Hepatocyte (in vitro differentiated cells): Measurements from ENCODE around the gene GRAP2. TPM values are rescaled to one million over a fixed set of nuclear protein-coding genes. Genes with fewer than 3 reads are reported as not detected.

ENCODE experiments used
- DNase-seq: peaks from one replicate; pipeline ENCODE4 v3.0.0-alpha.2; 2016; ENCODE audit warnings: low spot score
- H2AFZ ChIP-seq: fragments of 200-600 bp; sonication (generic); 2 replicates; pipeline ENCODE4 v1.6.0; 2016; ENCODE audit warnings: antibody characterized with exemption, mild to moderate bottlenecking
- H3K27ac ChIP-seq: fragments of 200-600 bp; sonication (generic); 2 replicates; pipeline ENCODE4 v1.5.1; 2016; ENCODE audit warnings: mild to moderate bottlenecking
- H3K27me3 ChIP-seq: fragments of 200-600 bp; sonication (generic); 2 replicates; pipeline ENCODE4 v1.6.1; 2016
- H3K36me3 ChIP-seq: fragments of 200-600 bp; sonication (generic); replicated peaks from 2 replicates; pipeline ENCODE4 v1.5.1; 2016; ENCODE audit warnings: low read depth; ENCODE audit not compliant: insufficient read depth
- H3K4me1 ChIP-seq: fragments of 200-600 bp; sonication (generic); 2 replicates; pipeline ENCODE4 v1.5.1; 2016; ENCODE audit warnings: mild to moderate bottlenecking, moderate library complexity; ENCODE audit not compliant: insufficient read depth
- H3K4me2 ChIP-seq: fragments of 200-600 bp; sonication (generic); 2 replicates; pipeline ENCODE4 v1.6.0; 2016
- H3K4me3 ChIP-seq: fragments of 200-600 bp; sonication (generic); 2 replicates; pipeline ENCODE4 v1.5.1; 2016; ENCODE audit warnings: mild to moderate bottlenecking
- H3K79me2 ChIP-seq: fragments of 200-600 bp; sonication (generic); 2 replicates; pipeline ENCODE4 v1.6.0; 2017; ENCODE audit warnings: mild to moderate bottlenecking
- H3K9me2 ChIP-seq: fragments of 200-600 bp; sonication (generic); replicated peaks from 2 replicates; pipeline ENCODE4 v1.6.0; 2017; ENCODE audit warnings: mild to moderate bottlenecking; ENCODE audit not compliant: insufficient read depth
- H3K9me3 ChIP-seq: fragments of 200-600 bp; sonication (generic); 2 replicates; pipeline ENCODE4 v1.5.1; 2016; ENCODE audit warnings: low read depth, mild to moderate bottlenecking
- H4K20me1 ChIP-seq: fragments of 200-600 bp; sonication (generic); 2 replicates; pipeline ENCODE4 v1.6.0; 2016; ENCODE audit warnings: mild to moderate bottlenecking; ENCODE audit not compliant: insufficient read depth, poor library complexity, severe bottlenecking
- EZH2 ChIP-seq: fragments of 200-600 bp; sonication (generic); IDR thresholded peaks from 2 replicates; pipeline ENCODE4 v1.6.1; 2016; ENCODE audit warnings: antibody characterized with exemption, mild to moderate bottlenecking, borderline replicate concordance
- EZH2phosphoT487 ChIP-seq: fragments of 200-600 bp; sonication (generic); IDR thresholded peaks from one replicate; pipeline ENCODE4 v1.6.1; 2018; ENCODE audit warnings: antibody characterized with exemption, mild to moderate bottlenecking, low read depth, moderate library complexity; ENCODE audit not compliant: unreplicated experiment, severe bottlenecking
- WGBS: methylation state at CpG from one replicate; pipeline ENCODE4 v1.1.6; 2016; ENCODE audit warnings: low lambda C conversion rate; ENCODE audit errors: missing lambda C conversion rate; 5-methylcytosine and 5-hydroxymethylcytosine counted together
- polyA plus RNA-seq: library from polyadenylated mRNA; unstranded; fragments of >200 nt; fragmentation: Nextera tagmentation; extraction: Ambion mirVana; gene quantifications from 2 replicates; pipeline ENCODE4 v1.2.1, GENCODE V29; 2016
- total RNA-seq: library from RNA; depleted of rRNA; stranded (reverse); fragments of >200 nt; gene quantifications from 2 replicates; pipeline ENCODE4 v1.2.3, GENCODE V29; 2014
- TF ChIP-seq, protein P1 (sequence below): fragments of 200-600 bp; sonication (generic); IDR thresholded peaks from 2 replicates; pipeline ENCODE4 v1.5.1; 2016; ENCODE audit warnings: antibody characterized with exemption, mild to moderate bottlenecking; ENCODE audit not compliant: poor library complexity

GRAP2 gene
- total and polyA plus RNA-seq, 2 experiments from 2014 or later = 0.51 TPM; not detected in 1

DNA sequence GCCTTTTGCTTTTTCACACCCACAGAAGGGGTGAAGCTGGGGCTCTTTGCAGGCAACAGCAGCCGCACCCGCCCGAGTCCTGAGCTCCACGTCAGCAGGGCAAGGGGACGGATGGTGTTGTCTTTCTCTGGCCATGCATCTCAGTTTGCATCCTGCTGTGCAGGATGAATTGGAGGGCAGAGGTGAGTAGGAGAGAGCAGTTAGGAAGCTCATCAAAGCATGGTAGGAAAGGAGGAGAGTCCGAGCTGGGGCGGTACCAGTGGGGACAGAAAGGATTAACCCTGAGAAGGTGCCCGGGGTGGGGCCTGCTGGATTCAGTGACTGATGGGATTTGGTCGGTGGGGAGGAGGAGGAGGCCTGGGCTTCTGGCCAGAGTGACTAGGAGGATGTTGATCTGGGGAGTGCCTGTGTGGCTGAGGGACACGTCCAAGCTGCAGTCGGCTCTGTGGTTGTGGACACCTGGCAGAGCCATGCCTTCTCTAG is 108.4 kb downstream of the GRAP2 start:
- WGBS = 55% methylated on average over 10 of the region's 11 CpGs
- TF ChIP-seq EZH2phosphoT487 = no peak
- no peak for TF ChIP-seq EZH2
- TF ChIP-seq, protein P1, sequence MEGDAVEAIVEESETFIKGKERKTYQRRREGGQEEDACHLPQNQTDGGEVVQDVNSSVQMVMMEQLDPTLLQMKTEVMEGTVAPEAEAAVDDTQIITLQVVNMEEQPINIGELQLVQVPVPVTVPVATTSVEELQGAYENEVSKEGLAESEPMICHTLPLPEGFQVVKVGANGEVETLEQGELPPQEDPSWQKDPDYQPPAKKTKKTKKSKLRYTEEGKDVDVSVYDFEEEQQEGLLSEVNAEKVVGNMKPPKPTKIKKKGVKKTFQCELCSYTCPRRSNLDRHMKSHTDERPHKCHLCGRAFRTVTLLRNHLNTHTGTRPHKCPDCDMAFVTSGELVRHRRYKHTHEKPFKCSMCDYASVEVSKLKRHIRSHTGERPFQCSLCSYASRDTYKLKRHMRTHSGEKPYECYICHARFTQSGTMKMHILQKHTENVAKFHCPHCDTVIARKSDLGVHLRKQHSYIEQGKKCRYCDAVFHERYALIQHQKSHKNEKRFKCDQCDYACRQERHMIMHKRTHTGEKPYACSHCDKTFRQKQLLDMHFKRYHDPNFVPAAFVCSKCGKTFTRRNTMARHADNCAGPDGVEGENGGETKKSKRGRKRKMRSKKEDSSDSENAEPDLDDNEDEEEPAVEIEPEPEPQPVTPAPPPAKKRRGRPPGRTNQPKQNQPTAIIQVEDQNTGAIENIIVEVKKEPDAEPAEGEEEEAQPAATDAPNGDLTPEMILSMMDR = no peak
- no peak for DNase-seq
- Histone ChIP-seq H3K27me3 (no peaks in the 10 kb centered on the region), H2AFZ (no peak overlapping the region), H4K20me1 (peaks cover 10% of the 10 kb centered on the region), H3K79me2 (peaks cover 47% of the 10 kb centered on the region), H3K4me2 (no peak overlapping the region), H3K36me3 (no peaks in the 10 kb centered on the region), H3K9me2 (no peaks in the 10 kb centered on the region), H3K4me1 (peaks cover 19% of the 10 kb centered on the region), H3K27ac (peak overlapping the region; percentile 27), H3K9me3 (no peaks in the 10 kb centered on the region), H3K4me3 (no peak overlapping the region)

- no peak overlapping the region for H3K4me3 ChIP-seq
- no peaks in the 10 kb centered on the region for H3K27me3 ChIP-seq
- H3K4me1 ChIP-seq = peaks cover 27% of the 10 kb centered on the region
- no peaks in the 10 kb centered on the region for H3K9me3 ChIP-seq
- H2AFZ ChIP-seq = no peak overlapping the region
- H3K27ac ChIP-seq = no peak overlapping the region
- H4K20me1 ChIP-seq = peaks cover 10% of the 10 kb centered on the region
- H3K79me2 ChIP-seq = peaks cover 39% of the 10 kb centered on the region
- no peaks in the 10 kb centered on the region for H3K36me3 ChIP-seq
- TF ChIP-seq, protein P1 = no peak
- no peak for TF ChIP-seq EZH2
- no peak for TF ChIP-seq EZH2phosphoT487
- no peak overlapping the region for H3K4me2 ChIP-seq
- no peaks in the 10 kb centered on the region for H3K9me2 ChIP-seq
- DNase-seq = no peak
- WGBS = 81% methylated on average over 24 of the region's 24 CpGs
These were observed 109.2 kb downstream of the GRAP2 start for GRCh38 chr22:40009951-40010671.

- Histone ChIP-seq H3K4me3 (no peak overlapping the region), H3K27me3 (no peaks in the 10 kb centered on the region), H3K79me2 (peaks cover 34% of the 10 kb centered on the region), H4K20me1 (peaks cover 10% of the 10 kb centered on the region), H3K36me3 (no peaks in the 10 kb centered on the region), H2AFZ (no peak overlapping the region), H3K9me2 (no peaks in the 10 kb centered on the region), H3K4me2 (no peak overlapping the region), H3K27ac (no peak overlapping the region), H3K9me3 (no peaks in the 10 kb centered on the region), H3K4me1 (peaks cover 31% of the 10 kb centered on the region)
- TF ChIP-seq EZH2phosphoT487 = no peak
- TF ChIP-seq EZH2 = no peak
- WGBS = 88% methylated on average over 6 of the region's 6 CpGs
- no peak for DNase-seq
These were observed 109.9 kb downstream of the GRAP2 start for GRCh38 chr22:40010746-40011145.

DNA sequence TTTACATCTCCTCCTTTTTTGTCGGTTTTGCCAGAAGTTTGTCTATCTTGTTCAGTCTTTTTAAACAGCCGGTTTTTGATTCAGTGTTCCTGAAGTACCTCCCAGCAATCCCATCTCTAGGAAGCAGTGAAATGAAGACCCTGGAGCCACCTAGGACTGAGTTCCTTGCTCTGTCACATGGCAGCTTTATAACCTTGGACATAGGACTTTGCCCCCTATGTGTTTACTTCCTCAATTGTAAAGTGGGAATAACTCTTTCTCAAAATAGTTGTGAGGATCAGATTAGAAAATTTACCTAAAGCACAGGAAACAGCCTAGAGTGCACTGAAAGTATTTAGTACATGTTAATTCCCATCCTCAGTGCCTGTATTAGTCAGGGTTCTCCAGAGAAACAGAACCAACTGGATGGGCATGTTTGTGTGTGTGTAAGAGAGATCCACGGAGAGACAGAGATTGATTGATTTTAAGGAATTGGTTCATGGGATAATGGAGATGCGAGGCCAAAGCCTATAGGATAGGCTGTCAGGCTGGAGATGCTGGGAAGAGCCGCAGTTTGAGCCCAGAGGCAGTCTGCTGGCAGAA is 113.9 kb downstream of the GRAP2 start:
- DNase-seq = peak; percentile 49
- Histone ChIP-seq H3K27me3 (no peaks in the 10 kb centered on the region), H3K4me2 (peak overlapping the region; percentile 49), H2AFZ (no peak overlapping the region), H3K79me2 (peaks cover 33% of the 10 kb centered on the region), H3K4me3 (no peak overlapping the region), H3K9me2 (no peaks in the 10 kb centered on the region), H4K20me1 (peaks cover 3% of the 10 kb centered on the region), H3K27ac (peak overlapping the region; percentile 79), H3K4me1 (peaks cover 38% of the 10 kb centered on the region), H3K36me3 (no peaks in the 10 kb centered on the region), H3K9me3 (no peaks in the 10 kb centered on the region)
- TF ChIP-seq EZH2 (no peak), EZH2phosphoT487 (no peak)
- TF ChIP-seq, protein P1 = no peak
- 63% methylated on average over 5 of the region's 5 CpGs for WGBS
